Vein endothelial cell (primary cell): ENCODE data around the gene IFNA10. TPM values are rescaled to one million over a fixed set of nuclear protein-coding genes. Genes with fewer than 3 reads are reported as not detected.

ENCODE experiments used
- small RNA-seq: library from RNA; depleted of rRNA; stranded (forward); fragments of <200 nt; gene quantifications from one replicate; pipeline ENCODE3, GENCODE V24; 2012
- total RNA-seq: library from RNA; depleted of rRNA; stranded (reverse); fragments of >200 nt; gene quantifications from 2 replicates; pipeline ENCODE4 v1.2.3, GENCODE V29; 2012

Gene IFNA10
- total RNA-seq, result not detected in 2 replicates

DNA sequence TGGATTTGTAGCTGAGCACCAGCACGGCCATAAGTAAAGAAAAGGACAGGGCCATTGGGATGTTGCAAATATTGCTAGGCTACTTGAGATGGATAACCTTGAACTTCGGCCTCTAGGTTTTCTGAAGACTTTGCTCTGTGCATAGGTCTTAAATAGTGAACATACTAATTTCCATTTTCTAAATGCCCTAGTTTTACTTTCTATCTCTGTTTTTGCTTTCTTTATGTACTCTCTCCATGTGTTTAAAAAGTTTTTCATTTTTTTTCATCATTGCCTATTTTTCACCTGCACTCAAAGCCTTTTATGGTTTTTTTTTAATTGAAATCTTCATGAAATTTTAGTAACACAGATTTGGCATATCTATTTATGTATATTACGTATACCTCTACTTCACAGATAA, at the start of gene IFNA10:
IFNA10 (minus strand) TSS at position 101 of the 400 bp plus-strand sequence; CDS start at position 55, 46 bp downstream.

DNA sequence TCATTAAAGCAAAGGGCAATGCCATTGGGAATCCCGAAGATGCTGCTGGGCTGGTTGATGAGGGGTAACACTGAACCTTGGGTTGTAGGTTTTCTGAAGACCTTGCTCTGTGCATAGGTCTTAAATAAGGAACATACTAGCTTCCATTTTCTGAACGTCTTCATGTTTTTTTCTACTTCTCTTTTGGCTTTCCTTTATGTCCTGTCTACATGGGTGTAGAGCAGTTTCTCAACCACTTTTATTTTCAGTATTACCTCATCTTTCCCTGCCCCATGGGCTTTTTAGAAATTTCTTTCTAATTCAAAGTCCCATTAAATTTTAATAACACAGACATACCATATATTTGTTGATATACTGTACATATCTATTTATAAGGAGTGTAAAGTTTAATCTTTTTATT, 33.0 kb upstream of the IFNA10 start, which contains the start of gene IFNA14:
IFNA14 (minus strand) TSS at position 95 of the 400 bp plus-strand sequence; CDS start at position 25, 70 bp downstream.

DNA sequence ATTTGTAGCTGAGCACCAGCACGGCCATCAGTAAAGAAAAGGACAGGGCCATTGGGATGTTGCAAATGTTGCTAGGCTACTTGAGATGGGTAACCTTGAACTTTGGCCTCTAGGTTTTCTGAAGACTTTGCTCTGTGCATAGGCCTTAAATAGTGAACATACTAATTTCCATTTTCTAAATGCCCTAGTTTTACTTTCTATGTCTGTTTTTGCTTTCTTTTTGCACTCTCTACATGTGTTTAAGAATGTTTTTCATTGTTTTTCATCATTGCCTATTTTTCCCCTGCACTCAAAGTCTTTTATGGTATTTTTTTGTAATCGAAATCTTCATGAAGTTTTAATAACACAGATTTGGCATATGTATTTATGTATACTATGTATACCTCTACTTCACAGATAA, 21.2 kb upstream of the IFNA10 start, which contains the start of gene IFNA17:
IFNA17 (minus strand) TSS at position 101 of the 400 bp plus-strand sequence; CDS start at position 52, 49 bp downstream.

DNA sequence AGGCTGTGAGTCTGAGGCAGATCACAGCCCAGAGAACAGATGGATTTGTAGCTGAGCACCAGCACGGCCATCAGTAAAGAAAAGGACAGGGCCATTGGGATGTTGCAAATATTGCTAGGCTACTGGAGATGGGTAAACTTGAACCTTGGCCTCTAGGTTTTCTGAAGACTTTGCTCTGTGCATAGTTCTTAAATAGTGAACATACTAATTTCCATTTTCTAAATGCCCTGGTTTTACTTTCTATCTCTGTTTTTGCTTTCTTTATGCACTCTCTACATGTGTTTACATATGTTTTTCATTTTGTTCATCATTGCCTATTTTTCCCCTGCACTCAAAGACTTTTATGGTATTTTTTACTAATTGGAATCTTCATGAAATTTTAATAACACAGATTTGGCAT, 10.3 kb upstream of the IFNA10 start, which contains the start of gene IFNA16:
IFNA16 (minus strand) TSS at position 101 of the 400 bp plus-strand sequence; CDS start at position 95, 6 bp downstream.

DNA sequence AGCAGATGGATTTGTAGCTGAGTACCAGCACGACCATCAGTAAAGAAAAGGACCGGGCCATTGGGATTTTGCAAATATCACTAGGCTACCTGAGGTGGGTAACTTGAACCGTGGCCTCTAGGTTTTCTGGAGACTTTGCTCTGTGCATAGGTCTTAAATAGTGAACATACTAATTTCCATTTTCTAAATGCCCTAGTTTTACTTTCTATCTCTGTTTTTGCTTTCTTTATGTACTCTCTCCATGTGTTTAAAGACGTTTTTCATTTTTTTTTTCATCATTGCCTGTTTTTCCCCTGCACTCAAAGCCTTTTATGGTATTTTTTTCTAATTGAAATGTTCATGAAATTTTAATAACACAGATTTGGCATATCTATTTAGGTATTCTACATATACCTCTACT, 4.8 kb downstream of the IFNA10 start, which contains the start of gene IFNA7:
IFNA7 (minus strand) TSS at position 101 of the 400 bp plus-strand sequence; CDS start at position 61, 40 bp downstream.

DNA sequence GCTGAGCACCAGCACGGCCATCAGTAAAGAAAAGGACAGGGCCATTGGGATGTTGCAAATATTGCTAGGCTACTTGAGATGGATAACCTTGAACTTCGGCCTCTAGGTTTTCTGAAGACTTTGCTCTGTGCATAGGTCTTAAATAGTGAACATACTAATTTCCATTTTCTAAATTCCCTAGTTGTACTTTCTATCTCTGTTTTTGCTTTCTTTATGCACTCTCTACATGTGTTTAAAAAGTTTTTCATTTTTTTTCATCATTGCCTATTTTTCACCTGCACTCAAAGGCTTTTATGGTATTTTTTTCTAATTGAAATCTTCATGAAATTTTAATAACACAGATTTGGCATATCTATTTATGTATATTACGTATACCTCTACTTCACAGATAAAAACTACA, 19.5 kb downstream of the IFNA10 start, which contains the start of gene IFNA4:
IFNA4 (minus strand) TSS at position 101 of the 400 bp plus-strand sequence; CDS start at position 45, 56 bp downstream.

DNA sequence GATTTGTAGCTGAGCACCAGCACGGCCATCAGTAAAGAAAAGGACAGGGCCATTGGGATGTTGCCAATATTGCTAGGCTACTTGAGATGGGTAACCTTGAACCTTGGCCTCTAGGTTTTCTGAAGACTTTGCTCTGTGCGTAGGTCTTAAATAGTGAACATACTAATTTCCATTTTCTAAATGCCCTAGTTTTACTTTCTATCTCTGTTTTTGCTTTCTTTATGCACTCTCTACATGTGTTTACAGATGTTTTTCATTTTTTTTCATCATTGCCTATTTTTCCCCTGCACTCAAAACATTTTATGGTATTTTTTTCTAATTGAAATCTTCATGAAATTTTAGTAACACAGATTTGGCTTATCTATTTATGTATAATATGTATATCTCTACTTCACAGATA, 40.4 kb downstream of the IFNA10 start, which contains the start of gene IFNA21:
IFNA21 (minus strand) TSS at position 101 of the 400 bp plus-strand sequence; CDS start at position 53, 48 bp downstream.

Small RNA genes lying within 50 kb of the gene (small RNA-seq; reads per million reads assigned to genes)
- gene RF00019, result not detected

Other genes with a start within 250 kb of the IFNA10 start
- 0.19 and 0.98 TPM in 2 replicates for gene HACD4, start 175.5 kb downstream of the IFNA10 start, total RNA-seq
- not detected in 2 replicates for gene IFNB1, start 129.2 kb downstream of the IFNA10 start, total RNA-seq
- not detected in 2 replicates for gene IFNW1, start 65.3 kb downstream of the IFNA10 start, total RNA-seq
- not detected in 2 replicates for gene IFNA21, start 40.5 kb downstream of the IFNA10 start, total RNA-seq
- gene IFNA4, start 19.6 kb downstream of the IFNA10 start, total RNA-seq, result not detected in 2 replicates
- gene IFNA7, start 4.9 kb downstream of the IFNA10 start, total RNA-seq, result not detected in 2 replicates
- gene IFNA16, start 10.2 kb upstream of the IFNA10 start, total RNA-seq, result not detected in 2 replicates
- gene IFNA17, start 21.1 kb upstream of the IFNA10 start, total RNA-seq, result not detected in 2 replicates
- gene IFNA14, start 32.9 kb upstream of the IFNA10 start, total RNA-seq, result not detected in 2 replicates
- not detected in 2 replicates for gene IFNA5, start 98.2 kb upstream of the IFNA10 start, total RNA-seq
- 34.0 and 41.5 TPM in 2 replicates for gene KLHL9, start 128.3 kb upstream of the IFNA10 start, total RNA-seq
- not detected in 2 replicates for gene IFNA6, start 143.7 kb upstream of the IFNA10 start, total RNA-seq
- not detected in 2 replicates for gene IFNA13, start 160.9 kb upstream of the IFNA10 start, total RNA-seq
- gene IFNA2, start 178.3 kb upstream of the IFNA10 start, total RNA-seq, result not detected in 2 replicates
- gene IFNA8, start 202.0 kb upstream of the IFNA10 start, total RNA-seq, result not detected in 2 replicates
- gene IFNA1, start 233.3 kb upstream of the IFNA10 start, total RNA-seq, result not detected in 2 replicates